GM18505 (cell line): ENCODE results near the gene KLRG1.

Experiments
- ATAC-seq: cut with Tn5 transposase; IDR thresholded peaks from one replicate; pipeline ENCODE4 v1.9.1; 2021; ENCODE audit not compliant: unreplicated experiment
- POLR2A ChIP-seq: IDR thresholded peaks from 4 replicates; pipeline ENCODE4 v1.6.1; 2011; ENCODE audit warnings: borderline replicate concordance; ENCODE audit not compliant: insufficient read depth, insufficient read length; ENCODE audit errors: extremely low read depth

KLRG1 gene

GRCh38 chr12:8956772-8957171 lies 32.6 kb upstream of the KLRG1 start:
- TF ChIP-seq POLR2A: no peak
- no peak for ATAC-seq

GRCh38 chr12:8957561-8957960 lies 31.8 kb upstream of the KLRG1 start:
- no peak for ATAC-seq
- no peak for TF ChIP-seq POLR2A

- no peak for ATAC-seq
- no peak for TF ChIP-seq POLR2A
These were observed 31.3 kb upstream of the KLRG1 start for GRCh38 chr12:8958066-8958465.

- ATAC-seq: no peak
These were observed 29.2 kb upstream of the KLRG1 start for GRCh38 chr12:8960176-8960575.

GRCh38 chr12:8968761-8969160 lies 20.6 kb upstream of the KLRG1 start:
- no peak for ATAC-seq
- no peak for TF ChIP-seq POLR2A

More at GRCh38 chr12:8960176-8960575, 29.2 kb upstream of the KLRG1 start:
- no peak for TF ChIP-seq POLR2A

- no peak for ATAC-seq
- TF ChIP-seq POLR2A: no peak
These were observed 19.4 kb upstream of the KLRG1 start for GRCh38 chr12:8969861-8970411.

GRCh38 chr12:8970432-8970831 lies 18.9 kb upstream of the KLRG1 start:
- no peak for TF ChIP-seq POLR2A
- ATAC-seq: no peak

- no peak for TF ChIP-seq POLR2A
- ATAC-seq: no peak
These were observed 9.2 kb upstream of the KLRG1 start for GRCh38 chr12:8980137-8980536.

- no peak for TF ChIP-seq POLR2A
- ATAC-seq: no peak
These were observed 4.1 kb upstream of the KLRG1 start for GRCh38 chr12:8985213-8985754.

- ATAC-seq: no peak
- TF ChIP-seq POLR2A: no peak
These were observed 2.2 kb upstream of the KLRG1 start for GRCh38 chr12:8987163-8987562.

GRCh38 chr12:8987685-8988084 lies 1.7 kb upstream of the KLRG1 start:
- TF ChIP-seq POLR2A: no peak
- ATAC-seq: no peak

GRCh38 chr12:8991371-8992345 lies 2.3 kb downstream of the KLRG1 start:
- no peak for TF ChIP-seq POLR2A
- no peak for ATAC-seq

- TF ChIP-seq POLR2A: no peak
- ATAC-seq: no peak
These were observed 4.5 kb downstream of the KLRG1 start for GRCh38 chr12:8993827-8994226.
